Measurements from ENCODE around the gene HMGA1.
A peak's percentile ranks its signal among the peaks of the same experiment; 100 is the strongest.

HMGA1 gene

DNA sequence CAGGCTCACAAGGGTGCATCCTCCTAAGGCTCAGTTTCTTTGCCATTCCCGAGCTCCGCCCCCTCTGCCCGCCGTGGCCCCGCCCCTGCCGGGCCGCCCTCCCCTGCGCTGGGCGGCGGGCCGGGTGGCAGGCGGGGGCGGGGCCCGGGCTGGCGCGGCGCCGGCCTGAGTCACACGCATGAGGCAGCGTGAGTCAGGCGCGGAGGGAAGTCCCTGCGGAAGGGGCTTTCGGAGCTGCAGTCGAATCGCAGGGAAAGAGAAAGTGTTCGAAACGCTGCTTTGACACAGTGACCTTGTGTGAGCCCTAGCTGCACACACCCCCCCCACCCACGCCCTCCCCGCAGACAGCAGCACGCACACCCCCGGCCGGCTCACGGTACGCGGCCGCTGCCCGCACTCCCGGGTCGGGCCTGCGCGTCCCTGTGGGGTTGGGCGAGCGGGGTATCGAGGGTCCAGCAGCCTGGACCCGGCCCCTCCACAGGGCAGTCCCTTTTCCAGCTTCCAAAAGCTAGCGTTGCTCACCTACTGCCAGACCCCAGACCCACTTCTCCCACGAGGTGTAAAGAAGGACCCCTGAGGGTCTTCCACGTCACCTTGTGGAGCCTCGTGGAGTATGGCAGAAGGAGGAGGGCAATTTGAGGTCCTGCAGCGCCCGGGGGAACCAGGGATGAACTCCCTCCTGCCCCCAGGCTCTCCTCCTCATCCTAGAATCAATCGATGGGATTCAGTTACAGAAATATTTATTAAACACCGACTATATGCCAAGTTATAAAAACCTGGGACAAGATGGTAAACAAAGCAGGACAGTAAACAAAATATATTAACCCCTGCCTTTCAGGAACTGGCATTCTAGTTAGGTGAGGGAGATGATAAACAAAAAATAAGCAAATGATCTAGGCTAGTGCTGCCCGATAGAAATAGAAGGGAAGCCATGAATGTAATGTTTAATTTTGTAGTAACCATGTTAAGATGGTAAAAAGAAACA, 12.4 kb upstream of the HMGA1 start:
- DNase-seq (ENCODE audit: low spot score) = peak; percentile 96

DNA sequence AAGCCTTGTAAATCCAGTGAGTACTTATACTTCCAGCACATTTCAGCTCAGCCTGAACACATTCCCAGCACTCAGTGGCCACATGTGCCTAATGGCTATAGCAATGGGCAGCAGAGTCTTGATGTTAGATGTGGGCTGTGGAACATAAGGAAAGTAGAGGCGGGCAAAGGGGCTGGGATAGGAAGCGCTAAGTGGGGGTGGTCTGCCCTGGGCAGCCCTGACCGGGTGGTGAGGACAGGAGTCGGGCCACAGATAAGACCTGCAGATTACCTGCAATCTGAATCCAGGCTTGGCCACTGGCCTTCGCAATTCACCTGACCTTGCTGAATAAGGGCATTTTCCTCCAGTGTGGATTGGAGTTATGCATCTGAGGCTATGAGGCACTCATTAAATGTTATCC, 11.1 kb upstream of the HMGA1 start:
- DNase-seq (ENCODE audit: low spot score) = no peak

- DNase-seq (ENCODE audit: low spot score) = no peak
These were observed 10.6 kb upstream of the HMGA1 start for GRCh38 chr6:34226066-34226465.

GRCh38 chr6:34226731-34227586, 9.7 kb upstream of the HMGA1 start:
- no peak for DNase-seq (ENCODE audit: low spot score)

DNA sequence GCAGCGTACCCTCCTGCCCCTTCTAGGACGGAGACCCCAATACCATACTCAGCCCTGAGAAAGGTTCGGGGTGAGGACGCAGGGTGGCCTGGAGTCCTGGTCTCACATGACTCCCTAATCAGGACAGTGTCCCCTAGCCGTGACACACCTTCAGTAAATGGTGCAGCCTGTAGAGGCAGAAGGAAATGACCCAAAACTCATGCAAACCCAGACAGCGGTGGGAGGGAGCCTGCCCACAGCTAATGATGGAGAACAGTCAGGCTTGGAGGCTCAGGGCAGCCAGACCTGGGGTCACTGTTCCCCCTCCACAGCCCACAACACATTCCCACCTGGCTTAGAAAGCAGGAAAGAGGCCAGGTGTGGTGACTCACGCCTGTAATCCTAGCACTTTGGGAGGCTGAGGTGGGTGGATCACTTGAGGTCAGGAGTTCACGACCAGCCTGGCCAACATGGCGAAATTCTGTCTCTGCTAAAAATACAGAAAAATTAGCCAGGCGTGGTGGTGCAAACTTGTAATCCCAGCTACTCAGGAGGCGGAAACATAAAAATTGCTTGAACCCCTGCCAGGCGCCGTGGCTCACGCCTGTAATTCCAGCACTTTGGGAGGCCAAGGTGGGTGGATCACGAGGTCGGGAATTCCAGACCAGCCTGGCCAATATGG, 8.8 kb upstream of the HMGA1 start:
- no peak for DNase-seq (ENCODE audit: low spot score)

DNA sequence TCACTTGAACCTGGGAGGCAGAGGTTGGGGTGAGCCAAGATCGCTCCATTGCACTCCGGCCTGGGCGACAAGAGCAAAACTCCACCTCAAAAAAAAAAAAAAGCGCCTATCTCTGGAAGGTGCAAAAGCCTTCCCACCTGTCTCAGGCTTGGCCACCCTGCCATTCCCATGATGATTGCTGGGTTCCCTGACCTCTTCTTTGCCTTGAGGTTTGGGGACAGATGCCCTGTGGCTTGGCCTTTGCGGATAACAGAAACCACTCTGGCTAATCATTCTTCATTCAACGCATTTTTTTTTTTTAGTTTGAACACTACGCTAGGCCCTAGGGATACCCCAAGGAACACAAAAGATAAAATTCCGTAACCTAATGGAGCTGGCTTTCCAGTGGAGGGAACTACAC, 6.8 kb upstream of the HMGA1 start:
- no peak for DNase-seq (ENCODE audit: low spot score)

- no peak for DNase-seq (ENCODE audit: low spot score)
These were observed 5.9 kb upstream of the HMGA1 start for GRCh38 chr6:34230653-34231371.

DNA sequence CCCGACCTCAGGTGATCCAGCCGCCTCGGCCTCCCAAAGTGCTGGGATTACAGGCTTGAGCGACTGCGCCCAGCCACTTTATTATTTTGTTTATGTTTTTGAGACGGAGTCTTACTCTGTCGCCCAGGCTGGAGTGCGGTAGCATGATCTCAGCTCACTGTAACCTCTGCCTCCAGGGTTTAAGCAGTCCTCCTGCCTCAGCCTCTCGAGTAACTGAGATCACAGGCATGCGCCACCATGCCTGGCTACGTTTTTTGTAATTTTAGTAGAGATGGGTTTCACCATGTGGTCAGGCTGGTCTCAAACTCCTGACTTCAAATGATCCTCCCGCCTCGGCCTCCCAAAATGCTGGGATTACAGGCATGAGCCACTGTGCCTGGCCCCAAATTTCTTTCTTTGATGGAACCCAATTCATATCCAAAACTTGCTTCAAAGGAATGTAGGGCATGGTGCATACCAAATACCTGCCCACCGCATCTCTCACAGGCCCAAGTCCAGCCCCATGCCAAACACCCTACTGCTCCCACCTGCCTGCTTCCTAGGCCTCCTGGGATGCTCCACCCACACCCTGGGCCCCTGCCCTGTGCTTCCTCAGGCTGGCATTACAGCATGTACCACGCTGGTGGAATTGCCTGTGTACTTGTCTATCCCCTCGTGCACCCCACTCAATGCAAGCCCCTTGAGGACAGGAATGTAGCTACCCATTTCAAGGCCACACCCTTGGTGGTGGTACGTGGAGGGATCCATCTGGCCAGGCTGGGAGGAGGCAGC, 4.9 kb upstream of the HMGA1 start:
- no peak for DNase-seq (ENCODE audit: low spot score)

GRCh38 chr6:34232901-34233300, 3.8 kb upstream of the HMGA1 start:
- DNase-seq (ENCODE audit: low spot score) = no peak

- DNase-seq (ENCODE audit: low spot score) = no peak
These were observed 2.8 kb upstream of the HMGA1 start for GRCh38 chr6:34233867-34234266.

GRCh38 chr6:34234667-34235306, 1.9 kb upstream of the HMGA1 start:
- no peak for DNase-seq (ENCODE audit: low spot score)

GRCh38 chr6:34235307-34236130, 1.2 kb upstream of the HMGA1 start:
- DNase-seq (ENCODE audit: low spot score) = peak; percentile 64

DNA sequence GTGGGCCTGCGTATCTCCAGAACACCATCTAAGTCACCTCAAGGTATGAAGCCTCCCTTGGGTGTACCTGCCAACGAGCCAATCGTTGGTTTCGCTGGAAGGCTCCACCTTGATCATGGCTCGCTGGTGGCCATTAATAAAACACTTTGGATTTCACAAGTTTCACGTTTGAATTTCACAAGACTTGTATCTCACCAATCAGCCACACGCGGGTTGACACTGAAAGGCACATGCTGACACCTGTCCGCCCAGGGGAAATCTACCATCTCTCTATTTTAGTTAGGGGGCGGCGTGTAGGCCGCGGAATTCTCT, 586 bp upstream of the HMGA1 start:
- peak; percentile 52 for DNase-seq (ENCODE audit: low spot score)

- DNase-seq (ENCODE audit: low spot score) = no peak
These were observed 646 bp downstream of the HMGA1 start for GRCh38 chr6:34237316-34237721.

DNA sequence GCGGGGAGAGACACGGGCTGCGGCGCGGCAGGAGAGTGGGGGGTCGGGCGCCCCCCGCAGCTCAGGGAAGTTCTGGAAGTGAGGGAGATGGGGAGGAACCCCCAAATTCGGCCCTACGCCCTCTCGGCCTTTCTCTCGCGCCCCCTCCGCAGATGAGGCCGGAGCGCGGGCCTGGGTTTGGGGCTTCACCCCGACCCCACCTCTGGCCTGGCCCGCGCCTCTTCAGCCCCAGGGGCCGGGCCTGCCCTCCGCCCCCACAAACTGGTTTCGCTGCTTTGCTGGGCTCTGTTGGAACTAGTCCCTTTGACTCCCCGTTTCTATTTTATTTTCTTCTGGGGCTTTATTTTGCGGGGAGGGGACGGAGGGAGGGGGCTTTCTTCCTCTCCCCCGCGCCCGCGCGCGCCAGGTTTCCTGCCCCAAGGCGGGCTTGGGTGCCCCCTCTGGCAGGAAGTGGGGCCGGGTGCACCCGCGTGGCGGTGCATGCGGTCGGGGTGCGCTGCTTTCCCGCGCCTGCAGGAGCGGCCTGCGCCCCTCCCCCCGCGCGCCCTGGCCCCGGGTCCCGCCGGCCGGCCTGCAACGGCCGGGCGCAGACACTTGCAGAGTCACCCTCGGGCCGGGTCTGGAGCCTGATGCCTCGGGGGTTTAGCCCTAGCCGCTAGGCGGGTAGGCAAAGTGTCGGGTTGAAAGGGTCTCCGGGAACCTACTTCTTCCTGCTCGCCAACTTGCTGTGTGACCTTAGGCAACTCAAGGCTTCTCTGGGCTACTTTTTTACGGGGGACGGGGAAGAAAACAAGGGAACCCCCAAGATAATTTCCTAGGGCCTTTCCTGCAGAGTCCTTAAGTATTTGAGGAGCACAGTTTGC, 1.3 kb downstream of the HMGA1 start:
- peak; percentile 78 for DNase-seq (ENCODE audit: low spot score)

GRCh38 chr6:34238585-34239499, 2.2 kb downstream of the HMGA1 start:
- DNase-seq (ENCODE audit: low spot score) = no peak

- DNase-seq (ENCODE audit: low spot score) = no peak
These were observed 2.8 kb downstream of the HMGA1 start for GRCh38 chr6:34239500-34239825.

DNA sequence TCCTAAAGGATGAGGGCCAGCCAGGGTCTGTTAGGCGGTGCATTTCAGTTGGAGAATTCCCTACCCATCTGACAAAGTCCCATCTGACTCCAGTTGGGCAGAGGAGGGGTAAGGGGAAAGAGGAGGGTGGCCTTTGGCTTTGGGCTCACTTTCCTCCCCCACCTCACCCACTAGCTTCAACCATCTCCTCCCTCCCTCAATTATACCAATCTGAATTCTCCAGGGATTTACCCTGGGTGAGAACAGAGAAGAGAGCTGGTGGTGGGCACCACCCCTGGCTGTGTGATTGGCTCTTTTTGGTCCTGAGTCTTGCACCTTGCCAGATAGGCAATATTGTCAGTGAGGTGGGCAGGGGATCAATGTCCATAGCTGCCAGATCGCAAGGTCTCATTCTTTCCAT, 3.2 kb downstream of the HMGA1 start:
- no peak for DNase-seq (ENCODE audit: low spot score)
